ENCODE data around the gene DCDC2.

Gene DCDC2

GRCh38 chr6:24140591-24140990 is 217.3 kb downstream of the DCDC2 start:
- no peak for DNase-seq

GRCh38 chr6:24139639-24140038 is 218.2 kb downstream of the DCDC2 start:
- DNase-seq: no peak

GRCh38 chr6:24139080-24139479 is 218.8 kb downstream of the DCDC2 start:
- no peak for DNase-seq

DNA sequence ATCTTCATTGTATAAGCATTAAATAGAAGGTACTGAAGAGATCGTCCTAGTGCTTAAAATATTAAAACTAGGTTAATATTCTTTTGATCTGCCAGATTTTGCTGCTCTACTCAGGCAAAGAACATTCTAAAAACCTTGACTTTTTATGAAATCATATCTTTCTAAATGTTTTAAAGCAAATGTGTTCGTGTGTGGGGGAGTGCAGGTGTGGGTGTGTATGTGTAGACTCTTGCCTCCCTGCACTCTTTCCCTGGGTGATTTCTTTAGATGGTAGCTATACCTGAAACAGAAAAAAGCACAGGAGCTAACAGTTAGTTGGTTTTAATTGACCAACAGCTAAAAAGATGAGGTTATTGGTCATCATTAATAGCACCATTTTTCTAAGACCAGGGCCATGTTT is 226.1 kb downstream of the DCDC2 start:
- DNase-seq: no peak

- DNase-seq: no peak
These were observed 230.5 kb downstream of the DCDC2 start for GRCh38 chr6:24127316-24127715.

DNA sequence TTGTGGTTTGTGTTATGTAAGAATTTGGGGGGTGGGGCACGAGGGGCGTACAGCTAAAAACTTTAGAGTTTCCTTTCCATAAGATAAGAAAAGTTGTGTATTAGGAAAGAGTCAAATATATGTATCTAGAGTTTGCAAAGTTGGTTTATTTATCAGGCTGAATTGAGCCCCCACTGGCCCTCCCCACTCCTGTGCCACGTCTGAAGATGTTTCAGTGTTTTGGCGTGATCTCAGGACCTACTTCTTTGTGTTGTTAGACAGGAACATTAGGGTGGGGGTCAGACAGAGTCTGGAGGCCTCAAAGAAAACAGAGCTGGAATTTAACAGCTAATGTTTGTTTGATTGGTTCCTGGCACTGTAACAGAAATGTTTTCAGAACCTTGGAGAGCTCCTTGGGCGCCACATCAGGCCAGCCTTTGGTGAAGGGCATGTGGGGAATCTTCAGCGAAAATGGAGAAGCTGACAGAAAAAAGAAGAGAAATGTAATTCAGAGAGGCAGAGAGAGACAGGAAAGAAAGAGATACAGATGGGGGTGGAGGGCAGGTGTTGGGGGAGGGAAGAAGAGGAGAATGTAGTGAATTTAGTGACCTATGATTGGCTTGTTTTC is 231.2 kb downstream of the DCDC2 start:
- DNase-seq: peak in 2 of 6 experiments; percentile 10 to 17

DNA sequence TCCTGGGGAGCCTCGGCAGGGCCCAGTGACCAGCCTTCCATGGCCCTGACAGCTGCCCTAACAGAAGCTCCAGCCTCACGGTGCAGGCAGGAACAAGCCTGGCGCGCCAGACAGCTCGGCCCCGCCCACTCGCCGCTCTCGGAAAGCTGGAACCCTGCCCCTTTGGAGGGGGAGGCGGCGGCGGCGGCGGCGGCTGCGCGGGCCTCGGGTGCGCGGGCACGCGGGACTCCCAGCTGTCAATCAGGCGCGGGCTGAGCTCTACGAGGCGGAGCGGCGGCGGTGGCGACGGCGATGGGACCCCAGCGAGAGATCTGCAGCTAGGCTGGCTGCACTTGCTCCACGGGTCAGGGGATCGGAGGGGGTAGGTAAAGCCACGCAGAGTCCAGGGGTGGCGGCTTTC is 231.9 kb downstream of the DCDC2 start, which contains the start of gene NRSN1:
NRSN1 (plus strand) TSS at position 236 of the 400 bp plus-strand sequence. CDS start 8,113 bp downstream, outside the sequence.
- no peak for DNase-seq

DNA sequence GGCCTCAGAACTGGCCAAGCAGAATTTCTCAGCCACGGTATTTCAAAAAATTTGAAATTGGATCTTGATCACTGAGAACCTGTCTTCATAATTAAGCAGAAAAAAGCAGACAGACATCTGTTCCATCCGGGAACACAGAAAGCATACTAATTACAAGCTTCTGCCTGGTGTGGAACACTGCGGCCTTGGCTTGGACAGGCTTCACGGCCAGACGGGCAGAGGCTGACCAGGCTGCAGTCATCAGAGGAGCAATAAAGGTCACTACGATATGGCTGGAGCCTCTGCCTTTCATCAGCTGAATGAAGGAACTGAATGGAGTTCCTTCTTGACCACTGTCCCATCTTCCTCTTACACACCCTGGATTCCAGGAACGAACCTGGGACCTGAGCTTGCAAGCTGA is 235.7 kb downstream of the DCDC2 start:
- DNase-seq: no peak

Data from stimulated activated naive CD4-positive, alpha-beta T cell (primary cell).